ENCODE results near the gene CPNE8.

Gene CPNE8

DNA sequence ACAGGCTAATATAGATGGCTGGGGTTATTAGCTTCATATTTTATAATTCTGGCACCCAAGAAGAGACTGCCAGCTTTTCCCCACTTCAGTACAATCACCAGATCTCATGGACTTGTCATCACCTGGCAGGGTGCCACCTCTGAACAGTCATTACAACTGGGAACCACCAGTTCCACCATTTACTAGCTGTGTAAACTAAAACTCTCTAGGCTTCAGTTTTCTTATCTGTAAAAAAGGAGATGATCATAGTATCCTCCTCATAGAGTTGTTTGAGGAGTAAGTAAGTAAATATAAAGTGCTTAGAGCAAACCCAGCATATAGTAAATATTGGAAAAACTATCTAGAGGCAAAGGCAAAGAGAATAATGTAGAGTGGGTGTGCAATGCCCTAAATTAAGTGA is 19.3 kb downstream of the CPNE8 start:
- peaks cover 13% of the 10 kb centered on the region for H3K4me1 Mint-ChIP-seq
- H3K36me3 Mint-ChIP-seq (ENCODE audit: low read depth) = peaks cover 35% of the 10 kb centered on the region
- H3K27ac Mint-ChIP-seq = no peak overlapping the region
- DNase-seq = no peak
- no peak overlapping the region for H3K4me3 Mint-ChIP-seq
- TF ChIP-seq, protein P1, sequence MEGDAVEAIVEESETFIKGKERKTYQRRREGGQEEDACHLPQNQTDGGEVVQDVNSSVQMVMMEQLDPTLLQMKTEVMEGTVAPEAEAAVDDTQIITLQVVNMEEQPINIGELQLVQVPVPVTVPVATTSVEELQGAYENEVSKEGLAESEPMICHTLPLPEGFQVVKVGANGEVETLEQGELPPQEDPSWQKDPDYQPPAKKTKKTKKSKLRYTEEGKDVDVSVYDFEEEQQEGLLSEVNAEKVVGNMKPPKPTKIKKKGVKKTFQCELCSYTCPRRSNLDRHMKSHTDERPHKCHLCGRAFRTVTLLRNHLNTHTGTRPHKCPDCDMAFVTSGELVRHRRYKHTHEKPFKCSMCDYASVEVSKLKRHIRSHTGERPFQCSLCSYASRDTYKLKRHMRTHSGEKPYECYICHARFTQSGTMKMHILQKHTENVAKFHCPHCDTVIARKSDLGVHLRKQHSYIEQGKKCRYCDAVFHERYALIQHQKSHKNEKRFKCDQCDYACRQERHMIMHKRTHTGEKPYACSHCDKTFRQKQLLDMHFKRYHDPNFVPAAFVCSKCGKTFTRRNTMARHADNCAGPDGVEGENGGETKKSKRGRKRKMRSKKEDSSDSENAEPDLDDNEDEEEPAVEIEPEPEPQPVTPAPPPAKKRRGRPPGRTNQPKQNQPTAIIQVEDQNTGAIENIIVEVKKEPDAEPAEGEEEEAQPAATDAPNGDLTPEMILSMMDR (IDR thresholded peaks at IDR 0.05) = no peak
- no peaks in the 10 kb centered on the region for H3K27me3 Mint-ChIP-seq (ENCODE audit: low read depth, poor library complexity)
- peaks cover 22% of the 10 kb centered on the region for H3K9me3 Mint-ChIP-seq

DNA sequence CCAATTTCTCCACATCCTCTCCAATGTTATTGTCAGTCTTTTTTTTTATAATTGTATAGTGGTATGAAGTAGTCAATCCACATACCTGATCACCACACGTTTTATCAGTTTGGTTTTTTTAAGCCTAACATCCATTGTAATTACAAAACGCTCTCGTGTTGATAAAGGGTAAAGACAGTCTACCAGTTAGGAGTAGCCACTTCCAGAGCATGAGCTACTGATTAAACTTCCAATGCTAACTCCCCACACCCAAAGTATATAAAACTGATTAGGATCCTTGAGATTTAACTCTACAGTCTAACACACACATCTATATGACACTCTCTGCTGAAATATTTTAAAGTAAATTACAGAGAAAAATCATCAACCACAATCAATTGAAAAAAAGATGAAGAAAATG is 20.7 kb downstream of the CPNE8 start:
- DNase-seq = no peak
- no peaks in the 10 kb centered on the region for H3K27me3 Mint-ChIP-seq (ENCODE audit: low read depth, poor library complexity)
- H3K36me3 Mint-ChIP-seq (ENCODE audit: low read depth) = peaks cover 41% of the 10 kb centered on the region
- H3K4me1 Mint-ChIP-seq = peaks cover 7% of the 10 kb centered on the region
- H3K4me3 Mint-ChIP-seq = no peak overlapping the region
- H3K27ac Mint-ChIP-seq = no peak overlapping the region
- TF ChIP-seq, protein P1 (IDR thresholded peaks at IDR 0.05) = no peak
- peaks cover 30% of the 10 kb centered on the region for H3K9me3 Mint-ChIP-seq

DNA sequence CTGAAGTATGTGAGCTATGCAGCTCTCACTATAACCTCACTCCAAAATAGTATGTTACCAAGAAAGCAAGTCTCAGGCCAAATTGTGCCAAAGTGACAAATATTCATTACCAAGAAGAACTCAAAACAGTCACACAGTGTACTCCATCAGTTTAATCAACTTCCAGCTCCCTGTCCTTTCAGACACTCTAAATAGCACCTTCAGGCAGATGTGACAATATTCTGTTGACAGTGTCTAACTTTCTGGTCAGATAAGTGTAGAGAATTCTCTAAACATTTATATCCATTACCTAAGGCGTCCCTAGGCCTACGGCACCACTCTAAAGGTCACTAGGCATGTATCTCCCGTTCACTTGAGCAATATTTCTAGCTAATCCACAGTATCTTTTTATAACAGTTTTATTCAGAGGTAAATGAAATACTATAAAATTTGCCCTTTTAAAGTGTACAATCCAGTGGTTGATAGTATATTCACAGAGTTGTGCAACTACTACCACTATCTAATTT is 21.7 kb downstream of the CPNE8 start:
- Mint-ChIP-seq H3K9me3 (peaks cover 30% of the 10 kb centered on the region), H3K36me3 (ENCODE audit: low read depth) (peaks cover 34% of the 10 kb centered on the region), H3K4me3 (no peak overlapping the region), H3K27ac (no peak overlapping the region), H3K27me3 (ENCODE audit: low read depth, poor library complexity) (no peaks in the 10 kb centered on the region), H3K4me1 (no peaks in the 10 kb centered on the region)
- DNase-seq = no peak
- TF ChIP-seq, protein P1 (IDR thresholded peaks at IDR 0.05) = no peak

DNA sequence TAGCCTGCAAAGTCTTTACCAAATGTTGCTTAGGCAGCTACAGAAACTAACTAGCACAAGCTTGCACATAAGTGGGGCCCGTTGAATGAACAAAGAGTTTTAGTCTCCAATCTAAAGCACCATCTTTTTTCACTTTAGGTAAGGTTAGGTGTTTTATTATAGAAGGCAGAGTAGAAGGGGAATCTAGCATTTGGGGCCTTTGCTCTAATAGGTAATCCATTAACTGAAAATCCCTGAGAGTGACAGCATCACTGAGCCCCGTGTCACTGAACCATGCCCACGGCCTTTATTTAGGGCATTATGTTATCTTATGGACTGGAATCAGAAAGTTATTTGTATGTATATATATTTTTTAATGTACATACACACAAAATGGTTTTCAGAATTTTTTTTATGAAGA is 25.1 kb downstream of the CPNE8 start:
- Mint-ChIP-seq H3K9me3 (peaks cover 30% of the 10 kb centered on the region), H3K36me3 (ENCODE audit: low read depth) (peaks cover 34% of the 10 kb centered on the region), H3K27ac (no peak overlapping the region), H3K4me3 (no peak overlapping the region), H3K4me1 (no peaks in the 10 kb centered on the region), H3K27me3 (ENCODE audit: low read depth, poor library complexity) (no peaks in the 10 kb centered on the region)
- DNase-seq = no peak
- TF ChIP-seq, protein P1 (IDR thresholded peaks at IDR 0.05) = no peak

DNA sequence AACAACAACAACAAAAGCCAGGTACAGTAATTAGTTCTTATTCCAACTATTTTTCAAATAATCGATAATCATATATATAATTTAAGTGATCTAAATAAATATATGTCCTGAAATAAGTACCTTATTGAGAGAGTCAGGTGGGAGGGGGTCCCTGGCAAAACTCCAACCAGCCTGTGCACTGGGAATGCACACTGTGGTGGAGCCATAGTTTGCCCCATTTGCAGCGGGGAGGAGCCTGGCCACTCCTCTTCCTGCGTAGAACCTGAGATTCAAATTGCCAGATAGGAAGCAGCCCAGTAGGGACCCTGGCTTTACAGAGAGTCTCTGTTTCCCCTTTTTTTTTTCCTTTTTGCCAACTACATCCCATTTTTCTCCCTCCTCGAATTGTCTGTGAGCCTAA is 26.4 kb downstream of the CPNE8 start:
- H3K27ac Mint-ChIP-seq = no peak overlapping the region
- peaks cover 32% of the 10 kb centered on the region for H3K36me3 Mint-ChIP-seq (ENCODE audit: low read depth)
- H3K9me3 Mint-ChIP-seq = peaks cover 30% of the 10 kb centered on the region
- no peak overlapping the region for H3K4me3 Mint-ChIP-seq
- no peak for DNase-seq
- TF ChIP-seq, protein P1 (IDR thresholded peaks at IDR 0.05) = no peak
- no peaks in the 10 kb centered on the region for H3K27me3 Mint-ChIP-seq (ENCODE audit: low read depth, poor library complexity)
- no peaks in the 10 kb centered on the region for H3K4me1 Mint-ChIP-seq

DNA sequence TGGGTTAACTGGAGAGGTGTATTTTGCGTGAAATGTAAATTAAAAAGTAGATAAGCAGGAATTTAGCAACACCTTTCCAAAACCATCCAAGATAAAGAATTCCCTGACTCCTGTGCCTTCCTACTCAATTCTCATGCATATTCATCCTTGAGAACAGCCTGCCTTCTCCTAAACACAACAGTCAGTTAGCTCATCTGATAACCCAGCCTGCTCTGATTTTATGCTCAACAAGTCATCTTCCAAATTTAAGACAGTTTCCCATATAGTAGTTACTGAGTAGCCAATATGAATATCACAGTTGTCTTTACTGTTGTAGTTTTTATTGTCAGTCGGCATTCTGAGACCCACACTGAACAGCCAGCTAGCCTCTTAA is 27.1 kb downstream of the CPNE8 start:
- TF ChIP-seq, protein P1 (IDR thresholded peaks at IDR 0.05) = no peak
- no peak overlapping the region for H3K27ac Mint-ChIP-seq
- no peaks in the 10 kb centered on the region for H3K27me3 Mint-ChIP-seq (ENCODE audit: low read depth, poor library complexity)
- no peak for DNase-seq
- no peak overlapping the region for H3K4me3 Mint-ChIP-seq
- H3K4me1 Mint-ChIP-seq = no peaks in the 10 kb centered on the region
- peaks cover 26% of the 10 kb centered on the region for H3K9me3 Mint-ChIP-seq
- peaks cover 26% of the 10 kb centered on the region for H3K36me3 Mint-ChIP-seq (ENCODE audit: low read depth)

Measured in nephron progenitor cell (in vitro differentiated cells).